ENCODE results near the gene FBXW5.

The FBXW5 gene

GRCh38 chr9:136978073-136978864, 33.7 kb upstream of the FBXW5 start:
- FAIRE-seq (no peak), DNase-seq (ENCODE audit: low spot score) (peak; percentile 71)

GRCh38 chr9:136977649-136978072, 33.1 kb upstream of the FBXW5 start:
- FAIRE-seq (no peak), DNase-seq (ENCODE audit: low spot score) (no peak)

- DNase-seq (ENCODE audit: low spot score), result no peak
- no peak for FAIRE-seq
Measured at GRCh38 chr9:136977223-136977622, 32.7 kb upstream of the FBXW5 start, which contains the start of gene PTGDS. PTGDS (plus strand) TSS chr9:136977504; CDS start chr9:136977579, 75 bp downstream.

GRCh38 chr9:136975644-136976043, 31.1 kb upstream of the FBXW5 start:
- FAIRE-seq, result no peak
- DNase-seq (ENCODE audit: low spot score), result no peak

GRCh38 chr9:136974817-136975535, 30.4 kb upstream of the FBXW5 start:
- DNase-seq (ENCODE audit: low spot score) (no peak), FAIRE-seq (no peak)

- no peak for DNase-seq (ENCODE audit: low spot score)
- FAIRE-seq, result no peak
Measured at GRCh38 chr9:136973618-136974617, 29.4 kb upstream of the FBXW5 start.

- DNase-seq (ENCODE audit: low spot score), result no peak
- FAIRE-seq, result no peak
Measured at GRCh38 chr9:136972743-136973142, 28.2 kb upstream of the FBXW5 start.

- DNase-seq (ENCODE audit: low spot score) (no peak), FAIRE-seq (no peak)
Measured at GRCh38 chr9:136972335-136972734, 27.8 kb upstream of the FBXW5 start.

GRCh38 chr9:136971746-136972145, 27.2 kb upstream of the FBXW5 start:
- no peak for DNase-seq (ENCODE audit: low spot score)
- FAIRE-seq, result no peak

- DNase-seq (ENCODE audit: low spot score), result no peak
- FAIRE-seq, result no peak
Measured at GRCh38 chr9:136970361-136970760, 25.8 kb upstream of the FBXW5 start.

GRCh38 chr9:136969774-136970173, 25.2 kb upstream of the FBXW5 start:
- DNase-seq (ENCODE audit: low spot score) (no peak), FAIRE-seq (no peak)

- no peak for FAIRE-seq
- no peak for DNase-seq (ENCODE audit: low spot score)
Measured at GRCh38 chr9:136969150-136969549, 24.6 kb upstream of the FBXW5 start.

- FAIRE-seq (no peak), DNase-seq (ENCODE audit: low spot score) (no peak)
Measured at GRCh38 chr9:136968333-136969127, 24.0 kb upstream of the FBXW5 start.

GRCh38 chr9:136965771-136966484, 21.4 kb upstream of the FBXW5 start:
- FAIRE-seq (no peak), DNase-seq (ENCODE audit: low spot score) (no peak)

GRCh38 chr9:136964833-136965422, 20.4 kb upstream of the FBXW5 start:
- DNase-seq (ENCODE audit: low spot score), result no peak
- FAIRE-seq, result no peak

- FAIRE-seq, result no peak
- no peak for DNase-seq (ENCODE audit: low spot score)
Measured at GRCh38 chr9:136964171-136964689, 19.7 kb upstream of the FBXW5 start.

- FAIRE-seq, result no peak
- no peak for DNase-seq (ENCODE audit: low spot score)
Measured at GRCh38 chr9:136963751-136964150, 19.2 kb upstream of the FBXW5 start.

- no peak for FAIRE-seq
- DNase-seq (ENCODE audit: low spot score), result no peak
Measured at GRCh38 chr9:136963341-136963740, 18.8 kb upstream of the FBXW5 start.

GRCh38 chr9:136962701-136963248, 18.2 kb upstream of the FBXW5 start:
- no peak for FAIRE-seq
- no peak for DNase-seq (ENCODE audit: low spot score)

All from urothelium cell line (cell line).